ENCODE results near the gene ADAM30.

Gene ADAM30

DNA sequence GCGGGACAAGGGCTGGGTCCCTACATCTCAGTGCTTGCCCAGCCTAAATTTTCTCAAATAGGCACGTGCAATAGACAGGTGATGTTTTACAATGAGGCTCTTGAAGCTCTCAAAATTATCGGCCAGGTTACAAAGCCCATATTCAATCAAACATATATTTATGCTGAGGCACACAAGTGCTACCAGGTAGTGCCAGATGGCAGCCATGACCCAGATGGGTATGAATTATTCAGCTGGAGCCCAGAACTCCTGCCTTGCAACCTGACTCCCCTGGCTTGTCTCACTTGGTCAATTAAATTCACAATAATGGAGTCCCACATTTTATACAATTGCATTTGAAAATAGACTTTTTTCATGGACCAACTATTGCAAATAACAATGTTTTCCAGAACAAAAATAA is 12.3 kb upstream of the ADAM30 start:
- no peak for DNase-seq (ENCODE audit: low read depth in 2 of 2)

DNA sequence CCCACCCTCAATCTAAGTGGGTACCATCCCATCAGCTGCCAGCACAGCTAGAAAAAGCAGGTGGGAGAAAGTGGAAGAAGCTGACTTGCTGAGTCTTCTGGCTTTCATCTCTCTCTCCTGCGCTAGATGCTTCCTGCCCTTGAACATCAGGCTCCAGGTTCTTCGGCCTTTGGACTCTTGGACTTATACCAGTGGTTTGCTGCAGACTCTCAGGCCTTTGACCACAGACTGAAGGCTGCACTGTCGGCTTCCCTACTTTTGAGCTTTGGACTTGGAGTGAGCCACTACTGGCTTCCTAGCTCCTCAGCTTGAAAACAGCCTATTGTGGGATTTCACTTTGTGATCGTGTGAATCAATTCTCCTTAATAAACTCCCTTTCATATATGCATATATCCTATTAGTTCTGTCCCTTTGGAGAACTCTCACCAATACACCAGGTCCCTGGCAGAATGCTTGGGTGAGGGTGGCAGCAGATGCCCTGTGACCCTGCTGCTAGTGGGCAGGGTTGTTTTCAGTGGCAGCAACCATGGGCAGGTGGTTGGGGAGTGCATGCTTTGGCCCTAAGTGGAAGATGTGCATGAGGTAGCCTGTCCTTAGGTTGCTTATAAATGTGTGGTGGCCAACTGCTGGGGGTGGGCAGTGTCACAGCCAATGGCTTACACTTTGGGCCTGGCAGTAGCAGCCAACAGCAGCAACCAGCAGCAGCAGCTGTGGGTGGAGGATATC is 10.8 kb upstream of the ADAM30 start:
- DNase-seq (ENCODE audit: low read depth in 2 of 2), result no peak

DNA sequence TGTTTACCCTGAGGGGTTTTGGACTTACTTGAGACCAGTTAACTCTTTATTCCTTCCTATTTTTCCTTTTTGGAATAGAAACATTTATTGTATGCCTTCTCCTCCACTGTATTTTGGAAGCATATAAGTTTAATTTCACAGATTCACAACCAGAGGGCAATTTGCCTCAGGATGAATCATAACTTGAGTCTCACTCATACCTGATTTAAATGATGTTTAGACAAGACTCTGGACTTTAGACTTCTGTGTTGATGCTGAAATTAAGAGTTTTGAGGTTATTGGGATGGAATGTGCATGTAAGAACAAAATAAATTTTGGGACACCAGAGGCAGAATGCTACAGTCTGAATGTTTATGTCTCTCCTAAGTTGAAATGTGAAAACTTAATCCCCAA is 7.1 kb upstream of the ADAM30 start:
- no peak for DNase-seq (ENCODE audit: low read depth in 2 of 2)

DNA sequence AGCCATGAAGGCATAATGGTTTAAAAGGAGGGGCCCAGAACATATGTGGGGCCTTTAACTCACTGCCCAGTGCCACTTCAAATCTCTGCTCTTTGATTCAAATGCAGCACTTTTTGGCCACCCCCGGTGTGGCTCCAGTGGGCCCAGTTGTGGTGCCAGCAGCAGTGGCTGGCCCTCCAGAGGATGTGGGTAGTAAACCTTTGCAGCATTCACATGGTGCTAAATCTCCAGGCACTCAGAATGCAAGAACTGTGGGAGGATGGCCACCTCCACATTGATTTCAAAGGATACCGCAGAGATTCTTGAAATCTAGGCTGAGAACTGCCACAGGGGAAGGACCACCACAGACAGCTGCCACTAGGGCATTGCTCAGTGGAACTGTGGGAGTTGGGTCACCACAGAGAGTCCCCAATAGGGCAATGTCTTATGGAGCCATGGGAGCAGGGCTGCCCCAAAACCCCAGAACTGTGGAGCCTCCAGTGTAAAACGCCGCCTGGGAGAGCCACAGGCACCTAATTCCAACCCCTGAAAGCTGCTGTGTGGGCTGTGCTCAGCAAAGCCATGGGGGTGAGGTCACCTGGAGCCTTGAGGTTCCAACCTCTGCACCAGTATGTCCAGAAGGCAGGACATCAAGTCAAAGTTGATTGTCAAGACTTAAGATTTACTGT is 6.6 kb upstream of the ADAM30 start:
- no peak for DNase-seq (ENCODE audit: low read depth in 2 of 2)

DNA sequence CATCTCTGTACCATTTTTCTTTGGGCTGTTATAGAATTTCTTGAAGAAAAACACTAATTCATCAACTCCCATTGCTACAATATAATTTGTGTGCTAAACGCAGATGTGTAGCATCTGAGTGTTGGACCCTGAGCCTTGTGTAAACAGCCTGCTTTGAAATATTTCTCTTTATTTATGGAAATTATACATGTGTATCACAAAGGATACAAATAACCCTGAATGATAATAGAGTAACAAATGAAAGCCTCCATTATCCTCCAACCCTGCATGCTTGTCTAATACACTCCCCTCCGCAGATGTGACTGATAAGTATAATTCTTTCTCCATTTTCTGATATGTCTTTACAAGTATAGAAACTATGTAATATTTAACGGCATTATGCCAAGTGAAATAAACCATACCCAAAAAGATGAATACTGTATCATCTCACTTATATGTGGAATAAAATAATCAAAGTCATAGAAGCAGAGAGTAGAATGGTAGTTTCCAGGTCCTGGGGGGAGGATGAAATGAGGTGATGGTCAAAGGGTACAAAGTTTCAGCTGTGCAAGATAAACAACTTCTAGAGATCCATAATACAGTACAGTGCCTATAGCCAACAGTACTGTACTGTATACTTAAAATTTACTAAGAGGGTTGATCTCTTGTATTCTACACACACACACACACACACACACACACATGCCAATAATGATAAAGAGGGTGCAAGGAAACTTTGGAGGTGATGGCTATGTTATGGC is 2.8 kb upstream of the ADAM30 start:
- DNase-seq (ENCODE audit: low read depth in 2 of 2), result no peak

DNA sequence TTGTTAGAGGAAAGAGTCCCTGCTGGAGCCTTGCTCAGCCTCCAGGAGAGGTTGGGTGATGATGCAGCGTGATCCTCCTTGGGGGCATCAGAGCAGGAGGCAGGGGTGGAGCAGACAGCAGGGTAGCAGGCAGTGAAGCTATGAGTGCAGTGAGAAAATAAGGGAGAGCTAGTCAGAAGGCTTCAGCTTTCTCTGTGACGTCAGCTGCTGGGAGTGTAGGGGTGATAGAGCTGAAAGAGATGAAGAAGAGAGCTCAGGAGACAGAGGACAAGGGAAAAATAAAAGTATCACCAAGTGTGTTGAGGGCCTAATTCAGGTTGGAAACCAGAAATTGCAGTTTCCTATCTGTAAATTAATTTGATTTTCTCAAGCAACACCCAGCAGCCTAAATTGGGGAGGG is 2.2 kb upstream of the ADAM30 start:
- no peak for DNase-seq (ENCODE audit: low read depth in 2 of 2)

DNA sequence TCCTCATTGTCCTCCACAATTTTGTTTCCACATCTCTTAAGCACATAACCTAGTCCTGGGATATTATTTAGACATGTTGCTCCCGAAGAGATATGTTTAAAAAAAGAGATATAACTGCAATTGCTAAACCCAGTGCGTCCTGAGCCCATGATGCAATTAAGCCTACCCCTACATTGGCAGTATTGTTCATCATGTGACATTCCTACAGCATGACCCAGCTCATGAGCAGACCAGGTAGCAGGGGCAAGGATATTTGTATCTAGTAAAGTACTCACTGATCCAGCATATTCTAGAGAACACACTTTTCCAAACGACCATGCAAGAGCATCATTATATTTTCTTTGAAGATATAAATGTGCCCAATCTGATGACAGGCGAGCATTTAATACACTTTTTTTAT is 1.2 kb downstream of the ADAM30 start:
- DNase-seq (ENCODE audit: low read depth in 2 of 2), result no peak

DNA sequence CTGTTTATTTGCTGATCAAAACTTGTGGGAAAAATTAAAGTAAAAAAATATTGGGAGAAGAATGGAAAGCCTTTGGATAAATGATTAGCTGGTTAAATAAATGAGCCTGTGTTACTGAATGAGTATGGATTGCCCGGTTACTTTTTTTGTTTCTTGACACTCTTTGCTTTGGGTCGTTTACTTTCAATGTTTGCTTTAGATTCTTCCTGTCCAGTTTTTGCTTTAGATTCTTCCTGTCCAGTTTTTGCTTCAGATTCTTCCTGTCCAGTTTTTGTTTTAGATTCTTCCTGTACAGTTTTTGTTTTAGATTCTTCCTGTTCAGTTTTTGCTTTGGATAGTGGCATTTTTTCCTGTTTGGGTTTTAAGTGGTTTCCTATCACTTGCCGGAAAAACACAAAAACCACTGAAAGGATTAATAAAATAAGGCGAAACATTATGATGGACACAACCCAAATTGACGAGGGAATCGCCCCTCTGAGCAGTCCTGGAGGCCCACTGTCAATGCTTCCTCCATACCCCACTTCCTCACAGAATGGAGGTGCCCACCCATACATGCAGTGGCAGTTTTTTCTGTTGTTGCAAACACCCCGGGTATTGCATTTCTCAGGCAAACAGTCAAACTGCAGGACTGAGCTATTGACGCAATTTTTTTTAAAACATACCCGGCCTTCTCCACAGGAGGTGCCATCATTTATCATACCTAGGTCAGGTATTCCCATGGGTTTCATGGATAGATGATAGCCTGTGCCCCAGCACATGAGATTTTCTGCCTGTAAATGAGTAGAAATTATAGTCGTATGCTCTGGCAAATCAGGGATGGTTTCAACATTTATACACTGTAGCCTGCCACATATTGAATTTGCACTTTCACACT is 2.3 kb downstream of the ADAM30 start:
- DNase-seq (ENCODE audit: low read depth in 2 of 2), result no peak

DNA sequence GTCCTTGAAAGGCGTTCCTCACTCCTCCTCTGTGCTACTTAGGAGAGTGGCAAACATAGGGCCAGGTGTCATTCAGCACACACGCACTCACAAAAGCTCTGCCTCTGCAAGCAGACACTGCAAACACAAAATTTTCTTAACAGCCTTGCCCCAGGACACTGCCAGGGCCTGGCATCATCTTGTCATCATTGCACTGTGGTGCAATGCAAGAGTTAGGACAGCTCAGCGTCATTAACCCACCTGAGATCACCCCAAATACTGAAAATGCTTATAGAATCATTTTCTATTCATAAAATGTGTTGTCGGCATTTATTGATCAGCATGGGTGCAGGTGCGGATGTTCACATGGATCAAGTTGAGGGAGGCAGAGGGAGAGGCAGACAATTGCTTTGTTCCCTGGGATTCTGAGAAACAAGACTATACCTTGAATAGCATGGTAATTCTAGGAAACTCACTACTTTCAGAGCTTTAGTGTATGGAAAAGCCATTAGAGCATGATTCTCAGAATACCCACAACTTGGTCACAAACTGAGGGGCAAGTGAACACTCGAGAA is 3.0 kb downstream of the ADAM30 start:
- DNase-seq (ENCODE audit: low read depth in 2 of 2), result no peak

DNA sequence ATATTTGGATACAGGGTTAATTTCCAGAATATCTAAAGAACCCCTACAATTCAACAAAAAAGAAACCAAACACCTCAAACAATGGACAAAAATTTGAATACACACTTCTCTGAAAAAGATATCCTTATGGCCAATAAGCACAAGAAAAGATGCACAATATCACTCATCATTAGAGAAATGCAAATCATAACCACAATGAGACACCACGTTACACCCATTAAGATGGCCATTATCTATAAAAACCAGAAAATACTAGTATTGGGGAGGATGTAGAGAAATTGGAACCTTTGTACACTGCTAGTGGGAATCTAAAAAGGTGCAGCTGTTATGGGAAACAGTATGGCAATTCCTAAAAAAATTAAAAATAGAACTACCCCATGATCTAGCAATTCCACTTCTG is 4.9 kb downstream of the ADAM30 start:
- DNase-seq (ENCODE audit: low read depth in 2 of 2), result no peak

DNA sequence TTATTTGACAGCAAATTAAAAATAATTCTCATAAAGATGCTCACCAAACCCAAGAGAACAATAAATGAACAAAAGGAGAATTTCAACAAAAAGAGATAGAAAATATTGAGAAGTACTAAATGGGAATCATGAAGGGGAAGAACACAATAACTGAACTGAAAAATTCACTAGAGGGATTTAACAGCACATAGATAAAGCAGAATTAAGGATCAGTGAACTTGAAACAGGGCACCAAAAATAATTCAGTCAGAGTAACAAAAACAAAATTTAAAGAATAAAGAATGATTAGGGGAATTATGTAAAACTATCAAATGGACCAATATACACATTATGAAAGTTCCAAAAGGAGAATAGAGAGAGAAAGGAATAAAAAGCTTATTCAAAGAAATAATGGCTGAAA is 7.8 kb downstream of the ADAM30 start:
- no peak for DNase-seq (ENCODE audit: low read depth in 2 of 2)

DNA sequence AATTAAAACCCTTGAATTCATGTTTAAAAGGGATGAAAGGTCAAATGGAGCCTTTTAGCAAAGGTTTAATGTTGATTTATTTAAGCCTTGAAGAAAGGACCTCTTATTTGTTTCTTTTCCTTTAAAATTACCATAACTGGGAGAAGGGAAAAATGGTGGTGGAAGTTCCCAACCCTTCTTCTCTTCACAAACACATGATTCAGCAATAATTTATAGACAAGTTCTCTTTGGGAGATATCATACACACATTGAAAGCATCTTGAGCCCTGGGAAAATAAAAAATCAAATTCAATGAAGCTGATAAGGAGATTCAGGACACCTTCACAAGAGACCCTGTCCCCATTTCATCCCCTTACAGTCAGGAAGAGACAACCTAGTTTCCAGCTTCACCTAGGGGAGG is 8.9 kb downstream of the ADAM30 start:
- DNase-seq (ENCODE audit: low read depth in 2 of 2), result no peak

DNA sequence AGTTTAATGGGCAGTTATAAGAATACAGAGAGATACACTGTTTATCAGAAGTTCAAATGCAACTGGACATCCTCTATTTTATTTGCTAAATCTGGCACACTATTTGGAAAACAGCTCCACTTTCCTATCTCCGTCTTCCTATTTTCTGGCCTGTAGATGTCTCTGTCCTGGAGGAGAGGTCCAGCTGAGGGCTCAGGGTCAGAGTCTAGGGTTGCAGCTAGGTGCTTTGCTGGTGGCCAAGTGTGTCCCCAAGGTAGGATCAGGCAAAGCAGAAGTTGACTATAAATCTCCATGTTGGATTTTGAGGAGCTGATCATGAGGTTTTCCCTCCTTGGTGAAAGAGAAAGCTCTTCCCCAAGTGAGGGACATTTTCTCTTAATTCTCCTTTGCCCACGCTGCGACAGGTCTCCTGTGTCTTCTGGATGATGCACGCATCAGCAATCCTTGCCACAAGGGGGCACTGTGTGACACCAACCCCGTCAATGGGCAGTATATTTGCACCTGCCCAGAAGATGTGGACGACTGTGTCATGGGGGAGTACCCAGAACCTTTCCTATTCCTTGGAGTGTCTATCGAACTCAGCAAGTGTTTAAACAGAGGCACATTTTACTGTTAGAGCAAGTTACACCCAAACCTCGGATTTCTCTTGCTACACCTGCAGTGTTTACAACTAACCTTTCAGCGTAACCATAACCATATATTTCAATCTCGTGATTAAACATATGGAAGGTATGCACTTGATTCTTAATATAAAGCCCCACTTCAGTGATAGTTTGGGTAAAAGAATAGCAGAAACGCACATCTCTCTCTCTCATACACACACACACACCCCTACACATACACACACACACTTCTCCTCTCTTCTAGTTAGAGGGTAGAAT is 10.2 kb downstream of the ADAM30 start:
- DNase-seq (ENCODE audit: low read depth in 2 of 2), result no peak

DNA sequence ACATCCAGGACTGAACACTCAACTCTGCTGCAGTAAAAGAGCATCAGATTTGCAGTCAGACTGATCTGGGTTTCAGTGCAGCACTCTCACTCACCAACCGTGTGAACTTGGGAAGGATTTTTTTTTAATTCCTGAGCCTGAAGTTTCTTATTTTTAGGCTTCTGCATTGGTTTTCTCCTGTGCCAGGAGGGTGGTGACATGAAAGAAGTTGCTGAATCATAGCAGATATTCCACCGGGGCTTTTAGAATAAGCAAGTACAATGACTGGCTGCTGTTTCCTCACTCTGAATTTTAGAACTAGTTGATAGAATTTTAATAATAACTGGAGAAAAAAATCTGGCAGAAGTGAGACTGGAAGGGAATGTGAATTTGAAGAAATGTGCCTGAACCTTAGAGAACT is 11.6 kb downstream of the ADAM30 start:
- DNase-seq (ENCODE audit: low read depth in 2 of 2), result no peak

DNA sequence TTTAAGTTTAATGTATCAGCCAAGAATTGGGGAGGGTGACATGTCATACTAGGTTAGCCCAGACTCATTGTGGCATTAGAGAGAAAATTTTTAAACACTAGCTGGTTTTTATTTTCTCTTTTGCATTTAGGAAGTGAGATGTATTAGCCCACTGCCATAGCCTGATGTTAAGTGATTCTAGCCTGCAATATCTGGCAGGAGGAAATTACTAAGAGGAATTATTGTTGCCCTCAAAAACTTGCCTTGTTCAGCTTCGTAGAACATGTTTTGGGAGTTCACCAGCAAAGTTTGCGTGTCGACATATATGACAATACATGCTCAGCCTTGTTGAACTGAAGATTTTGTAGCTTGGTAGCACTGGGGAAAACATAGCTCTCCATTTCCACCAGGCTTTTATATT is 12.5 kb downstream of the ADAM30 start:
- DNase-seq (ENCODE audit: low read depth in 2 of 2), result no peak

DNA sequence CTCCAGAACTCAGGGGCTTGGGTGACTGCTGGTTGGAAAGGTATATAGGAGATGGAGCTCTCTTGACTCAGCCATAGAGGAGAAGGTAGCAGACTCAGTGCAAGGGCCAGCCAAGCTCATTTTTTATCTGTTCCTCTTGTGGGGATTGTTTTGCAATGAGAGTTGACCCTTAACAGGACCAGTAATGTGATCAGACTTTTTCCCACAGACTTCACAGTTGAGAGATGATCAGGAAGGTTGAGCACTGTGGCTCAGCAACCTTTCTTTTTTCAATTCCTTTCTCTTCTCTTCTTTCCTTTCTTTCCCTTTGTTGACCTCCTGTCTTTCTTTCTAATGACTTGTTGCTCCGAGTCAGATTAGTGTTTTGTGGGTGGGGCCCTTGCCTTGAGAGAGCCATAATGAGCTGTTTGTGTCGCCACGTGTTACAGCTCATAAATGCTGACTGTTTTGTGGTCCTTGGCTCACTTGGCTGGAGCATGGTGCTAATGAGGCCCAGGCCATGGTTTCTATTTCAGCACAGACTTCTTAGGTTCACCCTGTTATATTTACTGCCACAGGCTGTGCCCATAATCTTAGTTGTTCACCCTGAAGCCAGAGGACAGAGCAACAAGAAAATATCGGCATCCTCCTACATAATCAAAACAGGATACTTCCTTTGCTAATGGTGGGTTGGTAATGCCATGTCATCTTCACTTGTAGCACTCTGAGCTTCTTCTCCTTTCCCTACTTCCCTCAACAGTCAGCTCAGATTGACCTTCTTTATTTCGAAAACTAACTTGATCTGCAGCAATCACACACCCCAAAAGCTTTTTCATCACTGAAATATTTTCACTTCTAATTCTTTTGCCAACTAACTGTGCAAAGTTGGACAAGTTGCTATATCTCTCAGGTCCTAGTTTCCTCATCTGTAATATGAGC is 13.9 kb downstream of the ADAM30 start:
- DNase-seq (ENCODE audit: low read depth in 2 of 2), result no peak

DNA sequence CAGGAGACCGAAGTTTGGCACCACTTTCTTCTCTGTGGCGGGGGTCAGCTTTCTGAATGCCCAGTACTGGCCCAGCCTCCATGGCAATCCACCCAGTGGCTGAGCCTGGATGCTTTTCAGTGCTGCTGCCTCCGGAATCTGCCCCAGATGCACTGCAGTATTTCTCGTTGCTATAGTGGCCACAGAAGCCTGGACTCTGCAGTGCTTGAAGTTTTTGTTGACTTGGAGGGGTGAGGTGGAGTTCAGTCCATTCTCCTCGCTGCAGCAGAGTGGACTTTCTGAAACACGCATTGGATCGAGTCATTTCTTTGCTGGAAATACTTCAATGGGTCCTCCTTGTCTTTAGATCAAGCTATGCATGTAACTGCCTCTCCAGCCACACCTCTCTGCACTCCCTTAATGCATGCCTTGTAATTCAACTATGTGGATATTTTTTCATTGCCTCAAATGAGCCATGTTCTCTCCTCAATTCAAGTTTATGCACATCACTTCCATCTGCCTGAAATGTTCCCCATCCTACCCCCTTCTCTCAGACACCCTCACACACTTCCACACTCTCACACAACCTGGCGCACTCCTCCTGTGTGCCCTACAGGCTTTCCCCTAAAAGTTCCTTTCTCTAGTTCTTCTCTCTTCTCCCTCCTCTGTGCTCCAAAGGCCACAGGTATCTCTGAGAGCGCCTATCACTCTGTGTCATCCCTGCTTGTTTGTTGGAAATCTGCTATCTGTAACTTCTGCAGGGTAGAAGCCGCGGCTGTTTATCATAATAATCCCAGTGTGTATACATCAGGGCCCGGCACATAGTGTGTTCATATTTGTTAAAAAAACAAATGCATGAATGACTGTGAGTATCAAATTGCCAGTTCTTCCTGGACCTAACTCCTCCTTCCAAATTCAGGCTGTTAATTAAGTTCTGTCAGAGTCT is 16.5 kb downstream of the ADAM30 start:
- no peak for DNase-seq (ENCODE audit: low read depth in 2 of 2)

DNA sequence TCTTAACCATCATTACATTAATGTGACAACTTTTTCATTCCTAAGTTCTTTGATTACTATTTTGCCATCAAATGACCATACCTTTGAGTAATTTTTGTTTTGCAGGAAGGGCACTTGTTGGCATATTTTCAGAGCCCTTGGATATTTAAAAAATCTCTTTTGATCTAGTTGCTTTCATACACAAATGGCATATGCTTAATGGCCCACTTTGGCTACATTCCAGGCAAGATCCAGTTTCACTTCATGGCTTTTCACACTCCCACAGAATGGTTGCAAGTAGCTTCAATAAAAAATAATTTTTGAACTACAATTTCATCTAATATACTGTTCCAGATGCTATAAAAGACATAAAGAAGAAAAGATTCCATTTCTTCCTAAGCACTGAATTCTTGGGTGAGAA is 18.1 kb downstream of the ADAM30 start:
- no peak for DNase-seq (ENCODE audit: low read depth in 2 of 2)

DNA sequence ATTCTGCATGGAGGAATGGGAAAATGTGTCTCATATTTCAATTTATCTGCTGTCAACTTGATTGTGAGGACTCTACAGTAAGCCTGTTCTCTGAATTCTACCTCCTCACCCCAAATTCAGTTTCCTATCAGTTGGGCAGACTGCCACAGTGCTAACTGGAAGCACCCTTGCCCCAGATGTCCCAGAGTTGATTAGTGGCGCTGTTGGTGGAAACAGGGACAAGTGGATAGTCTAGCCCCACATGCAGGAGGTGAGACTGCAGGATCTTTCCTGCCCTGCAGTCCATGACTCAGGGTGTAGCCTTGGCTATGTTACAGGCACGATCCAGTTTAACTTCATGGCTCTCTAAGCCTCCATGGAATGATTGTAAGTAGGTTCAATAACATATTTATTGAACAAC is 22.1 kb downstream of the ADAM30 start:
- no peak for DNase-seq (ENCODE audit: low read depth in 2 of 2)
